OCI-LY7 (cell line): ENCODE results near the gene BAIAP2.

Experiments
- EZH2phosphoT487 ChIP-seq: fragments of 200-600 bp; sonication (generic); IDR thresholded peaks from 2 replicates; pipeline ENCODE4 v1.6.1; 2018; ENCODE audit warnings: low read depth, borderline replicate concordance, mild to moderate bottlenecking, mixed run types, antibody characterized with exemption, low read length, moderate library complexity, mixed read lengths
- TF ChIP-seq, protein P1 (sequence below): fragments of 200-600 bp; sonication (generic); conservative IDR thresholded peaks from 2 replicates; pipeline ENCODE4 v1.5.1; 2014; ENCODE audit warnings: mild to moderate bottlenecking, antibody characterized with exemption, low read length, moderate library complexity, mixed read lengths

DNA sequence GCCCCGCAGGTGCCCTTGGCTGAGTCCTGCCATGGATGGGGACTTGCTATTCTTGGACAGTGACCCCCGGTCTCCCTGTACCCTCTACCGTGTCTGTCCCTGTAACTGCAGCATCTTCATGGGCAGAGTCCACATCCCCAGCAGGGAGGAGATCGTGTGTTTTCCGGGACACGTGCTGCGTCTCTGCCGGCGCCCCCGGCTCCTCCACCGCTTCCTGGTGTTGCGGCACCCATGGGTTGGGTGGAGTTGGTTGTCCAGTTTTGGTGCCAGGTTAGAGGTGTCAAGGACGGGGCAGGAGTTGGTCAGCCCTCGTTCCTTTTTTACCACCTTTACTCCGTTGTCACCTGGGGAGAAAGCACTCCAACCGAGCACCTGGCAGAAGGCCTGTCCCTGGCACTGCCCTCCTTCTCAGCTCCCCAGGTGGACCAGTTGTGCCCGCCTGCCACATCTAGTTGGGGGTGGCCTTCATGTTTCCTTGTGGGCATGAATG lies 20.0 kb downstream of the BAIAP2 start:
- TF ChIP-seq, protein P1, sequence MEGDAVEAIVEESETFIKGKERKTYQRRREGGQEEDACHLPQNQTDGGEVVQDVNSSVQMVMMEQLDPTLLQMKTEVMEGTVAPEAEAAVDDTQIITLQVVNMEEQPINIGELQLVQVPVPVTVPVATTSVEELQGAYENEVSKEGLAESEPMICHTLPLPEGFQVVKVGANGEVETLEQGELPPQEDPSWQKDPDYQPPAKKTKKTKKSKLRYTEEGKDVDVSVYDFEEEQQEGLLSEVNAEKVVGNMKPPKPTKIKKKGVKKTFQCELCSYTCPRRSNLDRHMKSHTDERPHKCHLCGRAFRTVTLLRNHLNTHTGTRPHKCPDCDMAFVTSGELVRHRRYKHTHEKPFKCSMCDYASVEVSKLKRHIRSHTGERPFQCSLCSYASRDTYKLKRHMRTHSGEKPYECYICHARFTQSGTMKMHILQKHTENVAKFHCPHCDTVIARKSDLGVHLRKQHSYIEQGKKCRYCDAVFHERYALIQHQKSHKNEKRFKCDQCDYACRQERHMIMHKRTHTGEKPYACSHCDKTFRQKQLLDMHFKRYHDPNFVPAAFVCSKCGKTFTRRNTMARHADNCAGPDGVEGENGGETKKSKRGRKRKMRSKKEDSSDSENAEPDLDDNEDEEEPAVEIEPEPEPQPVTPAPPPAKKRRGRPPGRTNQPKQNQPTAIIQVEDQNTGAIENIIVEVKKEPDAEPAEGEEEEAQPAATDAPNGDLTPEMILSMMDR: no peak
- TF ChIP-seq EZH2phosphoT487: no peak
